GM12891 (cell line): ENCODE results near the gene SIRPG.

Experiments used
- POLR2A ChIP-seq: IDR thresholded peaks from 2 replicates; pipeline ENCODE4 v1.6.1; 2011; ENCODE audit warnings: low read depth, low read length, control low read depth
- POLR2AphosphoS5 ChIP-seq: IDR thresholded peaks from 2 replicates; pipeline ENCODE4 v1.6.1; 2011; ENCODE audit warnings: low read depth, low read length, control low read depth
- TAF1 ChIP-seq: IDR thresholded peaks from 2 replicates; pipeline ENCODE4 v1.6.1; 2011; ENCODE audit warnings: low read depth, low read length, control low read depth

- no peak for TF ChIP-seq TAF1
- TF ChIP-seq POLR2A, result no peak
- TF ChIP-seq POLR2AphosphoS5, result no peak
Measured at GRCh38 chr20:1579488-1579887, 78.1 kb downstream of the SIRPG start.
